PC-9 (cell line): Measurements from ENCODE around the gene B4GALNT3. TPM values are rescaled to one million over a fixed set of nuclear protein-coding genes. Genes with fewer than 3 reads are reported as not detected.
A peak's percentile ranks its signal among the peaks of the same experiment; 100 is the strongest.

Experiments used
- BruUV-seq: library from RNA; stranded (reverse); fragments of 400-500 nt; replicated peaks from 2 replicates; lab custom pipeline; 2021; lab: Mats Ljungman, UMichigan
- CTCF ChIA-PET: fragments of 300-600 bp; sonication (Branson Sonifier 250); formaldehyde crosslinking; loops from one replicate; lab custom pipeline; 2022; ENCODE audit warnings: antibody characterized with exemption; lab: Charles Lee
- POLR2A ChIA-PET: fragments of 300-600 bp; sonication (Branson Sonifier 250); formaldehyde crosslinking; loops from one replicate; lab custom pipeline; 2022; ENCODE audit warnings: antibody characterized with exemption; ENCODE audit not compliant: unreplicated experiment; lab: Charles Lee
- DNase-seq, 2 experiments: peaks; one replicate each; pipeline versions ENCODE4 v3.0.0 to v3.0.0-alpha.2; 2015 to 2022; ENCODE audit warnings: mixed read lengths in 1 of 2
- H2AFZ ChIP-seq: fragments of 200-600 bp; sonication (generic); 2 replicates; pipeline ENCODE4 v1.8.1; 2017; ENCODE audit warnings: antibody characterized with exemption
- H3F3A ChIP-seq: fragments of 200-600 bp; sonication (generic); 2 replicates; pipeline ENCODE4 v1.8.1; 2017; ENCODE audit warnings: antibody characterized with exemption, mild to moderate bottlenecking, low read depth; ENCODE audit not compliant: insufficient read depth
- H3K27ac ChIP-seq: fragments of 200-600 bp; sonication (generic); 2 replicates; pipeline ENCODE4 v1.6.1; 2016; ENCODE audit warnings: mixed run types
- H3K27me3 ChIP-seq: fragments of 200-600 bp; sonication (generic); 2 replicates; pipeline ENCODE4 v1.6.1; 2016; ENCODE audit warnings: low read depth, mixed run types; ENCODE audit not compliant: insufficient read depth
- H3K36me3 ChIP-seq: fragments of 200-600 bp; sonication (generic); 2 replicates; pipeline ENCODE4 v1.6.1; 2016; ENCODE audit warnings: low read depth, mixed run types
- H3K4me1 ChIP-seq: fragments of 200-600 bp; sonication (generic); replicated peaks from 2 replicates; pipeline ENCODE4 v1.6.1; 2016; ENCODE audit warnings: mixed run types; ENCODE audit not compliant: insufficient read depth
- H3K4me2 ChIP-seq: fragments of 200-600 bp; sonication (generic); 2 replicates; pipeline ENCODE4 v1.6.1; 2017; ENCODE audit warnings: mixed run types
- H3K4me3 ChIP-seq: fragments of 200-600 bp; sonication (generic); 2 replicates; pipeline ENCODE4 v1.6.1; 2016; ENCODE audit warnings: mixed run types
- H3K79me2 ChIP-seq: fragments of 200-600 bp; sonication (generic); 2 replicates; pipeline ENCODE4 v1.6.1; 2017; ENCODE audit warnings: low read depth, mixed run types
- H3K9me2 ChIP-seq: fragments of 200-600 bp; sonication (generic); 2 replicates; pipeline ENCODE4 v1.8.1; 2017; ENCODE audit warnings: mild to moderate bottlenecking; ENCODE audit not compliant: insufficient read depth
- H3K9me3 ChIP-seq: fragments of 200-600 bp; sonication (generic); 2 replicates; pipeline ENCODE4 v1.8.1; 2016; ENCODE audit warnings: low read depth; ENCODE audit not compliant: insufficient read depth
- H4K20me1 ChIP-seq: fragments of 200-600 bp; sonication (generic); 2 replicates; pipeline ENCODE4 v1.8.1; 2017; ENCODE audit not compliant: insufficient read depth
- CTCF ChIP-seq: fragments of 200-600 bp; sonication (generic); conservative IDR thresholded peaks from 2 replicates; pipeline ENCODE4 v1.6.1; 2017; ENCODE audit warnings: mixed run types, antibody characterized with exemption, mild to moderate bottlenecking, moderate library complexity
- EZH2 ChIP-seq: fragments of 200-600 bp; sonication (generic); IDR thresholded peaks from 2 replicates; pipeline ENCODE4 v1.8.0; 2017; ENCODE audit warnings: antibody characterized with exemption, low read depth
- intact Hi-C: fragments of 100-400 bp; cut with micrococcal nuclease; formaldehyde crosslinking; loops from one replicate; pipeline ENCODE4 v1.10.0; 2022; ENCODE audit not compliant: unreplicated experiment
- total RNA-seq: library from RNA; stranded (reverse); gene quantifications from 2 replicates; pipeline ENCODE4 v1.2.3, GENCODE V29; 2021

B4GALNT3 gene
- total RNA-seq, 1 experiment from 2014 or later, result 8.0 TPM

- no peaks in the 10 kb centered on the region for H3K9me3 ChIP-seq
- H3K9me2 ChIP-seq, result no peaks in the 10 kb centered on the region
- no peaks in the 10 kb centered on the region for H3F3A ChIP-seq
- H3K27ac ChIP-seq, result no peak overlapping the region
- DNase-seq, result peak in 1 of 2 experiments; percentile 21
- ChIA-PET POLR2A (no interaction called here), CTCF (no interaction called here)
- BruUV-seq, result no TSS peak
- H3K4me1 ChIP-seq, result no peaks in the 10 kb centered on the region
- H3K79me2 ChIP-seq, result no peaks in the 10 kb centered on the region
- no peaks in the 10 kb centered on the region for H3K27me3 ChIP-seq
- TF ChIP-seq EZH2, result no peak
- TF ChIP-seq CTCF, result no peak
- no peak overlapping the region for H3K4me2 ChIP-seq
- intact Hi-C loops, result no loop called here
- no peak overlapping the region for H3K4me3 ChIP-seq
- H2AFZ ChIP-seq, result no peak overlapping the region
- no peaks in the 10 kb centered on the region for H3K36me3 ChIP-seq
- H4K20me1 ChIP-seq, result no peaks in the 10 kb centered on the region
Measured at GRCh38 chr12:590206-590750, 130.5 kb downstream of the B4GALNT3 start.

GRCh38 chr12:591167-592023, 131.7 kb downstream of the B4GALNT3 start:
- Histone ChIP-seq H3K4me1 (no peaks in the 10 kb centered on the region), H3F3A (no peaks in the 10 kb centered on the region), H3K4me2 (no peak overlapping the region), H3K79me2 (no peaks in the 10 kb centered on the region), H3K27me3 (no peaks in the 10 kb centered on the region), H2AFZ (no peak overlapping the region), H3K4me3 (no peak overlapping the region), H3K36me3 (no peaks in the 10 kb centered on the region), H3K9me3 (no peaks in the 10 kb centered on the region), H3K9me2 (no peaks in the 10 kb centered on the region), H4K20me1 (no peaks in the 10 kb centered on the region), H3K27ac (no peak overlapping the region)
- ChIA-PET CTCF (interaction anchor here (0.5 kb wide), 1 partner anchor 165 kb away, joined by 3 read pairs; no protein-coding TSS in a partner anchor), POLR2A (no interaction called here)
- peak in 1 of 2 experiments; percentile 26 for DNase-seq
- intact Hi-C loops, result no loop called here
- BruUV-seq, result no TSS peak
- TF ChIP-seq EZH2 (no peak), CTCF (no peak)

GRCh38 chr12:592024-592505, 132.3 kb downstream of the B4GALNT3 start:
- H3K36me3 ChIP-seq, result no peaks in the 10 kb centered on the region
- no peaks in the 10 kb centered on the region for H3K27me3 ChIP-seq
- no peak overlapping the region for H3K4me2 ChIP-seq
- H3K9me2 ChIP-seq, result no peaks in the 10 kb centered on the region
- no peaks in the 10 kb centered on the region for H3F3A ChIP-seq
- no peaks in the 10 kb centered on the region for H4K20me1 ChIP-seq
- ChIA-PET POLR2A (no interaction called here), CTCF (interaction anchor here (0.5 kb wide), 1 partner anchor 165 kb away, joined by 3 read pairs; no protein-coding TSS in a partner anchor)
- TF ChIP-seq EZH2 (no peak), CTCF (no peak)
- BruUV-seq, result no TSS peak
- DNase-seq, result peak in 1 of 2 experiments; percentile 30
- no peaks in the 10 kb centered on the region for H3K4me1 ChIP-seq
- no peak overlapping the region for H3K4me3 ChIP-seq
- intact Hi-C loops, result no loop called here
- no peaks in the 10 kb centered on the region for H3K79me2 ChIP-seq
- H3K27ac ChIP-seq, result no peak overlapping the region
- no peak overlapping the region for H2AFZ ChIP-seq
- no peaks in the 10 kb centered on the region for H3K9me3 ChIP-seq
